Transverse colon (tissue), 4 donors: Measurements from ENCODE around the gene CDK5RAP3. TPM values are rescaled to one million over a fixed set of nuclear protein-coding genes. Genes with fewer than 3 reads are reported as not detected.

Experiments used
- DNase-seq: peaks from one replicate; pipeline ENCODE4 v3.0.0-alpha.2; 2019
- H3K27ac ChIP-seq, 4 donors: fragments of 200-600 bp; sonication (generic); 2 replicates each; pipeline ENCODE4 v1.5.1; 2016 to 2018; ENCODE audit warnings: inconsistent platforms in 4 of 4
- H3K27me3 ChIP-seq: fragments of 200-600 bp; sonication (generic); 2 replicates; pipeline ENCODE4 v1.5.1; 2017; ENCODE audit warnings: inconsistent platforms
- H3K36me3 ChIP-seq, 4 donors: fragments of 200-600 bp; sonication (generic); 2 replicates each; pipeline ENCODE4 v1.5.1; 2017 to 2019; ENCODE audit warnings: inconsistent platforms in 4 of 4
- H3K4me1 ChIP-seq, 4 donors: fragments of 200-600 bp; sonication (generic); 2 replicates each; pipeline ENCODE4 v1.5.1; 2017 to 2020; ENCODE audit warnings: inconsistent platforms in 4 of 4
- H3K4me3 ChIP-seq, 4 donors: fragments of 200-600 bp; sonication (generic); 1 replicate in 1 of 4; 2 replicates in 3 of 4; pipeline versions ENCODE4 v1.5.1 to v1.6.1; 2017 to 2019; ENCODE audit warnings: inconsistent platforms in 4 of 4
- H3K9me3 ChIP-seq, 2 donors: fragments of 200-600 bp; sonication (generic); 2 replicates each; pipeline ENCODE4 v1.5.1; 2017 to 2019; ENCODE audit warnings: inconsistent platforms in 2 of 2
- EP300 ChIP-seq: sonication (generic); formaldehyde crosslinking; IDR thresholded peaks from one replicate; pipeline ENCODE4 v1.6.1; 2017; ENCODE audit warnings: antibody characterized with exemption, low read depth
- POLR2A ChIP-seq: fragments of 450-650 bp; IDR thresholded peaks from one replicate; pipeline ENCODE4 v1.6.1; 2016; ENCODE audit warnings: antibody characterized with exemption, mild to moderate bottlenecking, moderate library complexity
- POLR2AphosphoS5 ChIP-seq, 3 donors: sonication (generic); formaldehyde crosslinking; IDR thresholded peaks; one replicate each; pipeline ENCODE4 v1.6.1; 2016; ENCODE audit warnings: antibody characterized with exemption in 3 of 3
- WGBS, 2 donors: methylation state at CpG; one replicate each; pipeline ENCODE4 v1.1.5; 2018; ENCODE audit warnings: low coverage in 1 of 2; 5-methylcytosine and 5-hydroxymethylcytosine counted together
- in situ Hi-C, 4 donors: fragments of 200-750 bp; cut with MboI; loops; one replicate each; pipeline versions ENCODE4 v1.15.0 to v1.15.1; 2017; ENCODE audit warnings: low sequenced_read_pairs in 3 of 4, low pct_ligation_motif_present in 1 of 4, low pct_unique_long_range_greater_than_20kb in 1 of 4
- intact Hi-C: fragments of 100-400 bp; cut with DNase I; formaldehyde crosslinking; loops from one replicate; pipeline ENCODE4 v1.15.1; 2023; ENCODE audit warnings: low total_unique reads
- total RNA-seq, 4 donors: library from RNA; depleted of rRNA; stranded (reverse); fragments of >200 nt; gene quantifications; one replicate each; pipeline ENCODE4 v1.1.0, GENCODE V29; 2016
- TF ChIP-seq, protein P1 (sequence below), 5 experiments: fragments of 200-600 bp in 3 of 5; fragments of 450-650 bp in 2 of 5; sonication (generic) in 3 of 5; IDR thresholded peaks; 1 replicate in 2 of 5; 2 replicates in 3 of 5; pipeline ENCODE4 v1.5.1; 2016 to 2017; ENCODE audit warnings: antibody characterized with exemption in 5 of 5, inconsistent platforms in 3 of 5, mild to moderate bottlenecking in 2 of 5, moderate library complexity in 1 of 5

The CDK5RAP3 gene, protein sequence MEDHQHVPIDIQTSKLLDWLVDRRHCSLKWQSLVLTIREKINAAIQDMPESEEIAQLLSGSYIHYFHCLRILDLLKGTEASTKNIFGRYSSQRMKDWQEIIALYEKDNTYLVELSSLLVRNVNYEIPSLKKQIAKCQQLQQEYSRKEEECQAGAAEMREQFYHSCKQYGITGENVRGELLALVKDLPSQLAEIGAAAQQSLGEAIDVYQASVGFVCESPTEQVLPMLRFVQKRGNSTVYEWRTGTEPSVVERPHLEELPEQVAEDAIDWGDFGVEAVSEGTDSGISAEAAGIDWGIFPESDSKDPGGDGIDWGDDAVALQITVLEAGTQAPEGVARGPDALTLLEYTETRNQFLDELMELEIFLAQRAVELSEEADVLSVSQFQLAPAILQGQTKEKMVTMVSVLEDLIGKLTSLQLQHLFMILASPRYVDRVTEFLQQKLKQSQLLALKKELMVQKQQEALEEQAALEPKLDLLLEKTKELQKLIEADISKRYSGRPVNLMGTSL
- total RNA-seq, result 100 to 1,000 TPM; 159 to 540 (median 296) TPM

DNA sequence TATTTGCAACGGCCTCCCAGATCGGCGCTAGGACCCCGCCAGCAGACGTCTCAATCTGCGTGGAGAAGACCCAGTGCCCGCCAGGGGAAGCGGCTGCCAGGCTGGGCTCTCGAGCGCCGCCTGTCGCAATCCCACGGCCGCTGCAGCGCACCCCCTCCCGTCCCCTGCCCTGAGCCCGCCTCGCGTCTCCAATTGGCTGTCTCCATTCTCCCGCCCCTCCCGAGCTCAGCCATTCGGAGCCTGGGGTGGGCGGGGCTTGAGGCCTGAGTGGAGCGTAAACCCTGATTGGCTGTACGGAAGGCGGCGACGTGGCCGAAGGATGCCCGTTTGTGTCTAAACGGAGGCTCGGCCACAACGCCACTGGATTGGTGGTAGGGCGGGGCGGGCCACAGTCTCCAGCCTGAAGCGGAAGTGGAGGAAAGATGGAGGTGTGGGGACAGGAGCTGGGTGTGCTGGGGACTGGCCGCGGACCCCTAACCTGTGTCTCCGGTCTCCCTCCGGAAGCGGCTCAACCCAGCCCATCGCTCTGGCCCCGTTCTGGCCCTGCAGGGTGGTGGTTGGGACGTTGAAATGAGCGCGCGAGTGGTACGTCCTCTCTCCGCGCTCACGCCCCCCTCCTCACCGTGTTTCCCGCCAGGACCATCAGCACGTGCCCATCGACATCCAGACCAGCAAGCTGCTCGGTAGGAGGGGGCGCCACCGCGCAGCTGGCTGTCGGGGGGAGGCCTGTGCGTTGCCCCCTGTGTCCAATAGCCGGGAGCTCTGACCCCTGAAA lies at the start of gene CDK5RAP3:
TSS of gene CDK5RAP3 (plus strand) at position 389 of the 775 bp plus-strand sequence. CDS start at position 423, 34 bp downstream.
- Histone ChIP-seq H3K27me3 (no peaks in the 10 kb centered on the region), H3K4me3 (peak within 1 kb of the TSS; percentile 63 to 96 (median 77)), H3K36me3 (peaks cover 0 to 16% (median 5%) of the 10 kb centered on the region in 4 donors), H3K4me1 (peaks cover 20 to 58% (median 37%) of the 10 kb centered on the region in 4 donors), H3K9me3 (no peaks in the 10 kb centered on the region), H3K27ac (peak within 1 kb of the TSS; percentile 79 to 91 (median 88))
- intact Hi-C loops (no loop called here), in situ Hi-C loops (loop anchor here in 1 of 4 donors (25.0 kb wide), 1 partner anchor 134 kb away; the partner anchor contains the start of genes LRRC46, MRPL10 and SCRN2)
- TF ChIP-seq POLR2A, result peak; percentile 78
- TF ChIP-seq EP300, result no peak
- TF ChIP-seq POLR2AphosphoS5 (IDR thresholded peaks at IDR 0.05), result peak; percentile 85 to 93 (median 88)
- TF ChIP-seq, protein P1, sequence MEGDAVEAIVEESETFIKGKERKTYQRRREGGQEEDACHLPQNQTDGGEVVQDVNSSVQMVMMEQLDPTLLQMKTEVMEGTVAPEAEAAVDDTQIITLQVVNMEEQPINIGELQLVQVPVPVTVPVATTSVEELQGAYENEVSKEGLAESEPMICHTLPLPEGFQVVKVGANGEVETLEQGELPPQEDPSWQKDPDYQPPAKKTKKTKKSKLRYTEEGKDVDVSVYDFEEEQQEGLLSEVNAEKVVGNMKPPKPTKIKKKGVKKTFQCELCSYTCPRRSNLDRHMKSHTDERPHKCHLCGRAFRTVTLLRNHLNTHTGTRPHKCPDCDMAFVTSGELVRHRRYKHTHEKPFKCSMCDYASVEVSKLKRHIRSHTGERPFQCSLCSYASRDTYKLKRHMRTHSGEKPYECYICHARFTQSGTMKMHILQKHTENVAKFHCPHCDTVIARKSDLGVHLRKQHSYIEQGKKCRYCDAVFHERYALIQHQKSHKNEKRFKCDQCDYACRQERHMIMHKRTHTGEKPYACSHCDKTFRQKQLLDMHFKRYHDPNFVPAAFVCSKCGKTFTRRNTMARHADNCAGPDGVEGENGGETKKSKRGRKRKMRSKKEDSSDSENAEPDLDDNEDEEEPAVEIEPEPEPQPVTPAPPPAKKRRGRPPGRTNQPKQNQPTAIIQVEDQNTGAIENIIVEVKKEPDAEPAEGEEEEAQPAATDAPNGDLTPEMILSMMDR (IDR thresholded peaks at IDR 0.05), result peak; percentile 86 to 100 (median 98)
- 1% methylated on average over 51 of the region's 62 CpGs; no CpG with 5 or more reads in 1 of the 2 donors for WGBS, 2 donors
- DNase-seq, result peak; percentile 100

DNA sequence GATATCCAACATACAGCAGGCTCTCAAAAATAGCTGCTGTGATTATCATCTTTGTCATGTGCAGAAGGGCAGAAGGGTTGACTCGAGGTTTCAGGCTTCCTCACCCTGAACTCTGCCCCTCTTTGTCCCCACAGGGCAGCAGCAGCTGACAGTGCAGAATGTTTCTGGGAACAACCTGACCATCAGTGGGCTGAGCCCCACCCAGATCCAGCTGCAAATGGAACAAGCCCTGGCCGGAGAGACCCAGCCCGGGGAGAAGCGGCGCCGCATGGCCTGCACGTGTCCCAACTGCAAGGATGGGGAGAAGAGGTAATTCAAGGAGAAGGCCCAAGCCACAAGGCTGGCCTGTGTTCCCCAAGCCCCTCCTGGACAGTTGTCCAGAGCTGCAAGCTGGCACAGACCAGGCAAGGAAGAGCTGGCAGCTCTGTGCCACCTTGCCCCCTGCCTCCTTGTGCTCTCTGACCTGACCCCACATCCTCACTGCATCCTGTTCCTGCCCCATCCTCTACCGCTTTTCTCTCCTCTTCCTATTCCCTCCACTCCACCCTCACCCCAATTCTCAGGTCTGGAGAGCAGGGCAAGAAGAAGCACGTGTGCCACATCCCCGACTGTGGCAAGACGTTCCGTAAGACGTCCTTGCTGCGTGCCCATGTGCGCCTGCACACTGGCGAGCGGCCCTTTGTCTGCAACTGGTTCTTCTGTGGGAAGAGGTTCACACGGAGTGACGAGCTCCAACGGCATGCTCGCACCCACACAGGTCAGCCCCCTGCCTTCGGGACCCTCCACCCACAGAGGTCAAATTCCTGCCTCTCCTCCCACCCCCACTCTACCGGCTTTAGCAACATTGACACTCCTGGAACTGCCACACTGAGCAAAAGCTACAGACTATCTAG lies 45.9 kb upstream of the CDK5RAP3 start:
- Histone ChIP-seq H3K27ac (no peak overlapping the region), H3K4me1 (no peaks in the 10 kb centered on the region), H3K4me3 (no peak overlapping the region), H3K27me3 (no peaks in the 10 kb centered on the region), H3K9me3 (no peaks in the 10 kb centered on the region), H3K36me3 (peaks cover 0 to 40% (median 17%) of the 10 kb centered on the region in 4 donors)
- in situ Hi-C loops, result no loop called here
- 92 to 94% methylated on average over 15 to 23 of the region's 23 CpGs for WGBS, 2 donors
- TF ChIP-seq EP300 (no peak), POLR2A (no peak), POLR2AphosphoS5 (IDR thresholded peaks at IDR 0.05) (no peak)
- TF ChIP-seq, protein P1 (IDR thresholded peaks at IDR 0.05), result no peak
- intact Hi-C loops, result no loop called here
- DNase-seq, result no peak

DNA sequence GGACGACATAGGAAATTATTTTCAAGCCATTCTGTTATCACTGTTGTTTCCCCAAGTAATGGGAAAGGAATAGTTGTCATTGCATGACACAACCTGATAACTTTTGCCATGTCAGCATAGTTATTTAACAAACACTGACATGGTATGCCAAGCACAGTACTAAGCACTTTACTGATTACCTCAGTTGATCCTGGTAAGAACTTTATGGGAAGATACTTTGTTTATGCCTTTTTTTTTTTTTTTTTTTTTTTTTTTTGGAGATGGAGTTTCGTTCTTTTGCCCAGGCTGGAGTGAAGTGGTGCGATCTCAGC lies 45.3 kb upstream of the CDK5RAP3 start:
- no peak overlapping the region for H3K27ac ChIP-seq
- peaks cover 0 to 40% (median 17%) of the 10 kb centered on the region in 4 donors for H3K36me3 ChIP-seq
- H3K27me3 ChIP-seq, result no peaks in the 10 kb centered on the region
- H3K4me1 ChIP-seq, result no peaks in the 10 kb centered on the region
- intact Hi-C loops, result no loop called here
- no peak overlapping the region for H3K4me3 ChIP-seq
- no peaks in the 10 kb centered on the region for H3K9me3 ChIP-seq
- TF ChIP-seq, protein P1 (IDR thresholded peaks at IDR 0.05), result no peak
- in situ Hi-C loops, result no loop called here
- DNase-seq, result no peak
- 98 to 100% methylated on average over 1 to 3 of the region's 3 CpGs for WGBS, 2 donors
